Panc1 (cell line): ENCODE measurements around the gene JADE2. TPM values are rescaled to one million over a fixed set of nuclear protein-coding genes. Genes with fewer than 3 reads are reported as not detected.

ENCODE experiments used
- ATAC-seq: fragments of 200-7000 bp; cut with Tn5 transposase; 2 replicates; pipeline ENCODE4 v1.9.1; 2020; ENCODE audit warnings: mild to moderate bottlenecking, moderate library complexity
- BruUV-seq: library from RNA; stranded (reverse); fragments of 400-500 nt; replicated peaks from 2 replicates; lab custom pipeline; 2021; lab: Mats Ljungman, UMichigan
- CTCF ChIA-PET: fragments of 300-600 bp; sonication (Branson Sonifier 250); formaldehyde crosslinking; loops from one replicate; lab custom pipeline; 2022; ENCODE audit warnings: antibody characterized with exemption; lab: Charles Lee
- POLR2A ChIA-PET: fragments of 300-600 bp; sonication (Branson Sonifier 250); formaldehyde crosslinking; loops from one replicate; lab custom pipeline; 2022; ENCODE audit warnings: antibody characterized with exemption; lab: Charles Lee
- DNase-seq: peaks from one replicate; pipeline ENCODE4 v3.0.0-alpha.2; 2010; ENCODE audit warnings: low read depth, low spot score
- H3K27ac ChIP-seq: 2 replicates; pipeline ENCODE4 v1.5.1; 2011; ENCODE audit warnings: mild to moderate bottlenecking, low read length, inconsistent platforms
- H3K27me3 ChIP-seq: fragments of 200-500 bp; sonication (Bioruptor generic); 2 replicates; pipeline ENCODE4 v1.6.0; 2014; ENCODE audit warnings: low read length, inconsistent platforms; ENCODE audit not compliant: control insufficient read depth, insufficient read depth
- H3K36me3 ChIP-seq: fragments of 200-500 bp; sonication (Bioruptor generic); 2 replicates; pipeline ENCODE4 v1.5.1; 2014; ENCODE audit warnings: inconsistent platforms, mild to moderate bottlenecking, low read length, moderate library complexity; ENCODE audit not compliant: control insufficient read depth, insufficient read depth
- H3K4me1 ChIP-seq: 2 replicates; pipeline ENCODE4 v1.5.1; 2011; ENCODE audit warnings: inconsistent platforms, mild to moderate bottlenecking, low read length, moderate library complexity; ENCODE audit not compliant: control insufficient read depth, insufficient read depth
- H3K4me3 ChIP-seq, 2 experiments: 2 replicates each; pipeline ENCODE4 v1.5.1; 2011 to 2012; ENCODE audit warnings: low read depth in 2 of 2, low read length in 2 of 2, mild to moderate bottlenecking in 2 of 2, inconsistent platforms in 1 of 2, moderate library complexity in 1 of 2
- H3K9me3 ChIP-seq: fragments of 200-500 bp; sonication (Bioruptor generic); 2 replicates; pipeline ENCODE4 v1.5.1; 2014; ENCODE audit warnings: low read depth, mild to moderate bottlenecking, inconsistent platforms, low read length, moderate library complexity; ENCODE audit not compliant: control insufficient read depth, insufficient read depth
- CTCF ChIP-seq: fragments of 450-650 bp; IDR thresholded peaks from 2 replicates; pipeline ENCODE4 v1.5.1; 2017; ENCODE audit warnings: mild to moderate bottlenecking
- POLR2AphosphoS5 ChIP-seq: IDR thresholded peaks from 2 replicates; pipeline ENCODE4 v1.6.1; 2012; ENCODE audit warnings: mild to moderate bottlenecking, low read depth, low read length, moderate library complexity
- REST ChIP-seq, 2 experiments: IDR thresholded peaks; 2 replicates each; pipeline ENCODE4 v1.6.1; 2011 to 2012; ENCODE audit warnings: low read depth in 2 of 2, control low read depth in 1 of 2, low read length in 1 of 2, mild to moderate bottlenecking in 1 of 2, moderate library complexity in 1 of 2; ENCODE audit not compliant: insufficient read depth in 1 of 2
- SIN3A ChIP-seq: IDR thresholded peaks from 2 replicates; pipeline ENCODE4 v1.6.1; 2012; ENCODE audit warnings: low read depth, mild to moderate bottlenecking, low read length, moderate library complexity, borderline replicate concordance; ENCODE audit not compliant: insufficient read depth
- TCF7L2 ChIP-seq: IDR thresholded peaks from 2 replicates; pipeline ENCODE4 v1.6.1; 2011; ENCODE audit warnings: mild to moderate bottlenecking, low read depth, low read length, inconsistent platforms
- in situ Hi-C: cut with HindIII; loops from 2 replicates; pipeline ENCODE4 v1.10.0; 2016; ENCODE audit warnings: low sequenced_read_pairs, low pct_unique_long_range_greater_than_20kb
- intact Hi-C: fragments of 100-400 bp; cut with micrococcal nuclease; formaldehyde crosslinking; loops from one replicate; pipeline ENCODE4 v1.10.0; 2022; ENCODE audit not compliant: unreplicated experiment
- total RNA-seq: library from RNA; stranded (reverse); gene quantifications from one replicate; pipeline ENCODE4 v1.2.1, GENCODE V29; 2021; ENCODE audit not compliant: unreplicated experiment

The JADE2 gene
- total RNA-seq, 1 experiment from 2014 or later: 80.0 TPM

GRCh38 chr5:134526483-134527155, 1.1 kb downstream of the JADE2 start:
- BruUV-seq: no TSS peak
- CTCF ChIA-PET: interaction anchor here (0.6 to 1.1 kb wide), 7 partner anchors 23 to 133 kb away, joined by 3 to 9 read pairs (median 3); no protein-coding TSS in a partner anchor

More at GRCh38 chr5:134526483-134527155, 1.1 kb downstream of the JADE2 start:
- POLR2A ChIA-PET: interaction anchor here (0.7 kb wide), 1 partner anchor 33 kb away, joined by 9 read pairs; no protein-coding TSS in a partner anchor
- Histone ChIP-seq H3K4me1 (peaks cover 54% of the 10 kb centered on the region), H3K4me3 (peak overlapping the region; percentile 74 to 85), H3K27me3 (no peaks in the 10 kb centered on the region), H3K36me3 (no peaks in the 10 kb centered on the region; the same call in 1 of the 2 replicates), H3K27ac (peak overlapping the region; percentile 95), H3K9me3 (no peaks in the 10 kb centered on the region)
- ATAC-seq (peak; percentile 46), DNase-seq (no peak)
- TF ChIP-seq POLR2AphosphoS5: peak; percentile 17
- no peak; the same call in 1 of the 2 replicates for TF ChIP-seq CTCF
- TF ChIP-seq SIN3A: 0 out of 2 replicates have a peak, but pooled peaks have one; percentile 77
- TF ChIP-seq TCF7L2: peak; percentile 11; the same call in 1 of the 2 replicates
- no peak for TF ChIP-seq REST (IDR thresholded peaks at IDR 0.05; ENCODE audit: insufficient read depth in 1 of 2, low read depth in 2 of 2, low read length in 1 of 2)
- intact Hi-C loops (loop anchor here (5.0 kb wide), 1 partner anchor 154 kb away; the partner anchor contains the start of gene UBE2B), in situ Hi-C loops (no loop called here)
